ENCODE data around the gene ANKRD55. TPM values are rescaled to one million over a fixed set of nuclear protein-coding genes. Genes with fewer than 3 reads are reported as not detected.

ANKRD55 gene
- total and polyA plus RNA-seq, 2 donors (not counting 3 experiments of a cell fraction or from before 2014, with no cell fraction given) = 1.4 to 2.1 TPM

DNA sequence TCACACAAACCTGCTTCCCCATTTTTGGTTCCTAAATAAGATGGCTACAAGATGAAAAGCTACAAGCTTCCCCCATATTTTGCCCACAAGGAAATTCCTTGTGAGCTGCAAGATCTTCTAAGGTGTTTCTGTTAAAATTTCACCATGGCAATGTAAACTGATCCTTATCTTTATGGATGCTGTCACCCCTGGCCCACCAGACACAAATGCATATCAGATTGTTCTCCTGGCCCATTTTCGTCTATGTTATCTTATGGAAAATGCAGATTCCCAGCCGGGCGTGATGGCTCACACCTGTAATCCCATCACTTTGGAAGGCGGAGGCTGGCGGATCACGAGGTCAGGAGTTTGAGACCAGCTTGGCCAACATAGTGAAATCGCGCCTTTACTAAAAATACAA lies 173.3 kb downstream of the ANKRD55 start:
- H3K27me3 ChIP-seq (ENCODE audit: control insufficient read depth in 2 of 2, insufficient read depth in 2 of 2, low read length in 2 of 2) = no peaks in the 10 kb centered on the region
- no peaks in the 10 kb centered on the region for H3K9me1 ChIP-seq (replicated peaks; ENCODE audit: control insufficient read depth, extremely low read depth, insufficient read depth, low read length)
- H3K9ac ChIP-seq (replicated peaks; ENCODE audit: extremely low read depth, insufficient read depth, low read length) = no peak overlapping the region
- no peak overlapping the region for H2AFZ ChIP-seq (ENCODE audit: low read depth, low read length)
- no peak for FAIRE-seq
- H3K4me1 ChIP-seq (ENCODE audit: control insufficient read depth, extremely low read depth, insufficient read depth, low read length) = peaks cover 8% of the 10 kb centered on the region
- H3K79me2 ChIP-seq (ENCODE audit: control insufficient read depth, insufficient read depth, low read length) = no peaks in the 10 kb centered on the region
- CTCF ChIA-PET = interaction anchor here (0.9 kb wide), 1 partner anchor 14 kb away, joined by 3 read pairs; no protein-coding TSS in a partner anchor
- H3K27ac ChIP-seq (ENCODE audit: insufficient read depth, low read depth, low read length) = no peak overlapping the region
- dilution Hi-C loops (cut with MboI; ENCODE audit: extremely low pct_ligation_motif_present, low sequenced_read_pairs) = no loop called here
- H3K9me3 ChIP-seq (replicated peaks; ENCODE audit: control insufficient read depth, insufficient read depth, low read length) = no peaks in the 10 kb centered on the region
- H3K4me3 ChIP-seq (replicated peaks in 1 of 3; ENCODE audit: insufficient read depth in 1 of 3, low read depth in 1 of 3, low read length in 3 of 3) = no peak overlapping the region
- intact Hi-C loops (cut with micrococcal nuclease) = no loop called here
- DNase-seq (ENCODE audit: low read depth, low spot score) = no peak
- TF ChIP-seq GATA2 (IDR thresholded peaks at IDR 0.05; ENCODE audit: insufficient read depth, insufficient read length, low read depth, low read length) = no peak
- no peak for TF ChIP-seq CTCF (IDR thresholded peaks at IDR 0.05; ENCODE audit: extremely low read depth in 1 of 2, insufficient read depth in 1 of 2, low read depth in 1 of 2, low read length in 2 of 2)
- no peak for TF ChIP-seq JUN (IDR thresholded peaks at IDR 0.05; ENCODE audit: borderline replicate concordance, insufficient read depth, insufficient read length, low read depth)
- no peak for TF ChIP-seq POLR2A (IDR thresholded peaks at IDR 0.05; ENCODE audit: low read depth, low read length)
- TF ChIP-seq MAX (IDR thresholded peaks at IDR 0.05; ENCODE audit: insufficient read depth, insufficient read length) = no peak
- POLR2A ChIA-PET = no interaction called here
- BruUV-seq (replicated peaks) = no TSS peak
- H3K4me2 ChIP-seq (ENCODE audit: insufficient read depth, low read length) = no peak overlapping the region
- H3K36me3 ChIP-seq (ENCODE audit: control insufficient read depth in 2 of 2, extremely low read depth in 1 of 2, insufficient read depth in 2 of 2, low read length in 2 of 2) = no peaks in the 10 kb centered on the region
- no peaks in the 10 kb centered on the region for H4K20me1 ChIP-seq (replicated peaks; ENCODE audit: control insufficient read depth, extremely low read depth, insufficient read depth, low read length)

- no TSS peak for BruUV-seq (replicated peaks)
- CTCF ChIA-PET = no interaction called here
These were observed 176.3 kb downstream of the ANKRD55 start for GRCh38 chr5:56056875-56057274.

More at GRCh38 chr5:56056875-56057274, 176.3 kb downstream of the ANKRD55 start:
- TF ChIP-seq POLR2AphosphoS5 (IDR thresholded peaks at IDR 0.05; ENCODE audit: insufficient read depth, low read depth, low read length) (no peak), FOS (IDR thresholded peaks at IDR 0.05; ENCODE audit: borderline replicate concordance, insufficient read depth, low read length) (no peak), POLR2A (IDR thresholded peaks at IDR 0.05; ENCODE audit: low read depth, low read length) (no peak), MYC (IDR thresholded peaks at IDR 0.05; ENCODE audit: low read depth, low read length) (no peak), MAX (IDR thresholded peaks at IDR 0.05; ENCODE audit: insufficient read depth, insufficient read length) (no peak), CTCF (IDR thresholded peaks at IDR 0.05; ENCODE audit: extremely low read depth in 1 of 2, insufficient read depth in 1 of 2, low read depth in 1 of 2, low read length in 2 of 2) (no peak), GATA2 (IDR thresholded peaks at IDR 0.05; ENCODE audit: insufficient read depth, insufficient read length, low read depth, low read length) (no peak), JUN (IDR thresholded peaks at IDR 0.05; ENCODE audit: borderline replicate concordance, insufficient read depth, insufficient read length, low read depth) (no peak), EZH2 (IDR thresholded peaks at IDR 0.05; ENCODE audit: borderline replicate concordance, low read depth, low read length, severe bottlenecking) (no peak)
- H3K27me3 ChIP-seq (ENCODE audit: control insufficient read depth in 2 of 2, insufficient read depth in 2 of 2, low read length in 2 of 2) = no peaks in the 10 kb centered on the region
- no peak overlapping the region for H3K4me2 ChIP-seq (ENCODE audit: insufficient read depth, low read length)
- H3K9ac ChIP-seq (replicated peaks; ENCODE audit: extremely low read depth, insufficient read depth, low read length) = no peak overlapping the region
- no peak for FAIRE-seq
- intact Hi-C loops (cut with micrococcal nuclease) (no loop called here), dilution Hi-C loops (cut with MboI; ENCODE audit: extremely low pct_ligation_motif_present, low sequenced_read_pairs) (no loop called here)
- no peaks in the 10 kb centered on the region for H3K36me3 ChIP-seq (ENCODE audit: control insufficient read depth in 2 of 2, extremely low read depth in 1 of 2, insufficient read depth in 2 of 2, low read length in 2 of 2)
- H3K4me3 ChIP-seq (replicated peaks in 1 of 3; ENCODE audit: insufficient read depth in 1 of 3, low read depth in 1 of 3, low read length in 3 of 3) = no peak overlapping the region
- POLR2A ChIA-PET = no interaction called here
- H3K79me2 ChIP-seq (ENCODE audit: control insufficient read depth, insufficient read depth, low read length) = no peaks in the 10 kb centered on the region
- DNase-seq (ENCODE audit: low read depth, low spot score) = no peak
- H3K9me3 ChIP-seq (replicated peaks; ENCODE audit: control insufficient read depth, insufficient read depth, low read length) = no peaks in the 10 kb centered on the region
- peaks cover 8% of the 10 kb centered on the region for H3K4me1 ChIP-seq (ENCODE audit: control insufficient read depth, extremely low read depth, insufficient read depth, low read length)
- no peaks in the 10 kb centered on the region for H3K9me1 ChIP-seq (replicated peaks; ENCODE audit: control insufficient read depth, extremely low read depth, insufficient read depth, low read length)
- H2AFZ ChIP-seq (ENCODE audit: low read depth, low read length) = no peak overlapping the region
- no peaks in the 10 kb centered on the region for H4K20me1 ChIP-seq (replicated peaks; ENCODE audit: control insufficient read depth, extremely low read depth, insufficient read depth, low read length)
- H3K27ac ChIP-seq (ENCODE audit: insufficient read depth, low read depth, low read length) = no peak overlapping the region

Measured in endothelial cell of umbilical vein (primary cell).